ENCODE data around the gene ANKRD62.

ANKRD62 gene

DNA sequence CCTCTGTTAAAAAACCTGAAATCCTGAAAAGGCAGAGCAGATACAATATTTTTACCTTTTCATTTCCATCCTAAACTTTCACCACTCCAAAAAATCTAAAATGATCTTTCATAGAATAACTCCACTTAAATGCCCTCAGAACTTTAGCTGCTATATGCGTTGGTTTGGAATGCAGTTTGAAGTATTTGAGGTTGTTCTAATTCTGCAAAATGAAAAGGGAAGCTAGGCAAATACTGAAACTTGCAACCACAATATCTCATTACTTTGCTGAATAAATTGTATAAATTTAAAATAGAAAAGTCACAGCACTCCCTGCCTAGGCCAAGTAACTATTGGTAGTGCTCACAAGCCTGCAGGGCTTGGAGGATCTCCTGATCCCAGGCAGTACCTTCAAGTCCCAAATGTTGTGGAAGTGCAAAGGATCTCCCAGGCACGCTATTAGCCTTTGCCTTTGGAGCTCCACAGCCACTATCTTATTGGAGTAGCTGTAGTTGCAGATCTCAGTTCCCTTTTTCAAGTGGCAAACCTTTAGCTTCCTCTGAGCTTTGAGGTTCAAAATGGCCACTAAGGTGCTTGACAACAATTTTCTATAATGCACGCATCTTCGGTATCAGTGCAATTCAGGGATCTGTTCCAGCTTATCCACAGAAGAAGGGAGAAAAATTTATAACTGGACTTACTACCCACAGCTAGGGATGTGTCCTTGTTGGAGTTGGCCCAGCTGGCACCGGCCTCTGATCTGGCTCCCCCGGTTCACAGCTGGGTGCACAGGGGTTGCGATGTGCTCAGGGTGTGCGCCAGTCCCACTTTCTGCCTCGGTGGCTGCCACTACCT, 43.4 kb upstream of the ANKRD62 start:
- Histone ChIP-seq H4K20me1 (ENCODE audit: insufficient read depth, low read length) (no peaks in the 10 kb centered on the region), H3K79me2 (ENCODE audit: low read length) (no peaks in the 10 kb centered on the region), H3K4me1 (ENCODE audit: low read length) (peaks cover 28% of the 10 kb centered on the region), H3K9me2 (replicated peaks; ENCODE audit: insufficient read depth, low read length) (no peaks in the 10 kb centered on the region), H2AFZ (ENCODE audit: low read length) (peak overlapping the region; percentile 15; the same call in 1 of the 2 replicates), H3K27ac (ENCODE audit: low read length) (peak overlapping the region; percentile 30; the same call in 1 of the 2 replicates), H3K36me3 (replicated peaks; ENCODE audit: insufficient read depth, low read length) (no peaks in the 10 kb centered on the region), H3K9me3 (replicated peaks; ENCODE audit: insufficient read depth, low read length) (no peaks in the 10 kb centered on the region), H3K4me3 (ENCODE audit: low read length) (no peak overlapping the region), H3K9ac (ENCODE audit: low read length) (no peak overlapping the region), H3F3A (ENCODE audit: insufficient read depth, low read length) (peaks cover 16% of the 10 kb centered on the region), H3K4me2 (ENCODE audit: low read depth, low read length) (peak overlapping the region; percentile 36; the same call in 1 of the 2 replicates), H3K27me3 (replicated peaks; ENCODE audit: insufficient read depth, low read length) (no peaks in the 10 kb centered on the region)
- TF ChIP-seq EZH2 (optimal IDR thresholded peaks at IDR 0.05; ENCODE audit: low read depth, low read length) = no peak
- no peak for TF ChIP-seq CTCF (IDR thresholded peaks at IDR 0.05; ENCODE audit: low read length)
- TF ChIP-seq EZH2phosphoT487 (IDR thresholded peaks at IDR 0.05; ENCODE audit: low read length) = no peak
- DNase-seq = peak; percentile 45

DNA sequence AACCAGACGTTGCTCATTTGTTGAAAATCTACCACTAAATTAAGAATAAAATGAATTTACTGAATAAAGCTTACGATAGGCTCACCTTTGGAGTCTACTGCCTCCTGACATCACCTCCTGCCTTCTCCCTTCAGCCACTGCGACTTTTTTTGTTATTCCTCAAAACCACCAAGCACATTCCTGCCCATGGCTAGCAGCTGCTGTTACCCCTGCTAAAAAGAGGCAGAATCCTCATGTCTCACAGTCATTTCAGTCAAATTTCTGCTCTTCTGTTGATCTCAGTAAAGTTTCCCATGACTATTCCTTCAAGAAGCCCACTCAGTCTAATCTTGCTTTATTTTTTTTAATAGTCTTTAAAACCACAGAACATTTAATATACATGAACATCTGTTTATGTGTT, 40.8 kb upstream of the ANKRD62 start:
- Histone ChIP-seq H3K4me2 (ENCODE audit: low read depth, low read length) (no peak overlapping the region), H3K4me1 (ENCODE audit: low read length) (peaks cover 28% of the 10 kb centered on the region), H3K9ac (ENCODE audit: low read length) (no peak overlapping the region), H3K27me3 (replicated peaks; ENCODE audit: insufficient read depth, low read length) (no peaks in the 10 kb centered on the region), H3K4me3 (ENCODE audit: low read length) (no peak overlapping the region), H4K20me1 (ENCODE audit: insufficient read depth, low read length) (no peaks in the 10 kb centered on the region), H3K9me2 (replicated peaks; ENCODE audit: insufficient read depth, low read length) (no peaks in the 10 kb centered on the region), H3K79me2 (ENCODE audit: low read length) (no peaks in the 10 kb centered on the region), H3K9me3 (replicated peaks; ENCODE audit: insufficient read depth, low read length) (no peaks in the 10 kb centered on the region), H3K36me3 (replicated peaks; ENCODE audit: insufficient read depth, low read length) (no peaks in the 10 kb centered on the region), H2AFZ (ENCODE audit: low read length) (no peak overlapping the region), H3F3A (ENCODE audit: insufficient read depth, low read length) (peaks cover 16% of the 10 kb centered on the region), H3K27ac (ENCODE audit: low read length) (no peak overlapping the region)
- DNase-seq = no peak
- TF ChIP-seq EZH2phosphoT487 (IDR thresholded peaks at IDR 0.05; ENCODE audit: low read length) = no peak
- no peak for TF ChIP-seq CTCF (IDR thresholded peaks at IDR 0.05; ENCODE audit: low read length)
- TF ChIP-seq EZH2 (optimal IDR thresholded peaks at IDR 0.05; ENCODE audit: low read depth, low read length) = no peak

DNA sequence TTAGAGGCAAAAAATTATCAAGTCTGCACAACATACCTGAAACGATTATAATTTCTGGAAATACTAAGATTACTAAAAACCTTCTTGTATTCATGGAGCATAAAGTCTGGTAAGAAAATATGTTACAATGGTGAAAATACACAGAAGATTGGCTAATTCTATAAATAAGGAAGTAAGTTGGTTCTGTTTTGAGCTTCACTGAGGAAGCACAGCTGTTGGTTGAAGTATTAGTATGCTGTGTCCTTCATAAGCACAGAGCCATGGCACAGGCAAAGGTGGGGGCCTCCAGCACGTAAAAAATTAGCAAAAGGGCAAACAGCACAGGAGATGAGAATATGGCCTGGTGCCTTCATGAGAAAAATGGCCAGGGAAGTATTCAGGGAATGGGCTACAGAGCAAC, 40.4 kb upstream of the ANKRD62 start:
- H3K4me3 ChIP-seq (ENCODE audit: low read length) = no peak overlapping the region
- no peak for DNase-seq
- H3K27ac ChIP-seq (ENCODE audit: low read length) = no peak overlapping the region

More for the DNA sequence above, 40.4 kb upstream of the ANKRD62 start:
- TF ChIP-seq EZH2phosphoT487 (IDR thresholded peaks at IDR 0.05; ENCODE audit: low read length) (no peak), CTCF (IDR thresholded peaks at IDR 0.05; ENCODE audit: low read length) (no peak), EZH2 (optimal IDR thresholded peaks at IDR 0.05; ENCODE audit: low read depth, low read length) (no peak)
- Histone ChIP-seq H3K27me3 (replicated peaks; ENCODE audit: insufficient read depth, low read length) (no peaks in the 10 kb centered on the region), H2AFZ (ENCODE audit: low read length) (no peak overlapping the region), H3K36me3 (replicated peaks; ENCODE audit: insufficient read depth, low read length) (no peaks in the 10 kb centered on the region), H3K9me3 (replicated peaks; ENCODE audit: insufficient read depth, low read length) (no peaks in the 10 kb centered on the region), H3K4me1 (ENCODE audit: low read length) (peaks cover 27% of the 10 kb centered on the region), H3F3A (ENCODE audit: insufficient read depth, low read length) (peaks cover 16% of the 10 kb centered on the region), H4K20me1 (ENCODE audit: insufficient read depth, low read length) (no peaks in the 10 kb centered on the region), H3K79me2 (ENCODE audit: low read length) (no peaks in the 10 kb centered on the region), H3K9me2 (replicated peaks; ENCODE audit: insufficient read depth, low read length) (no peaks in the 10 kb centered on the region), H3K4me2 (ENCODE audit: low read depth, low read length) (no peak overlapping the region), H3K9ac (ENCODE audit: low read length) (no peak overlapping the region)

All from MM.1S (cell line).